HG03520 (cell line): ENCODE measurements around the gene NOSIP.

Experiments used
- ATAC-seq: cut with Tn5 transposase; IDR thresholded peaks from one replicate; pipeline ENCODE4 v1.9.1; 2021; ENCODE audit warnings: mild to moderate bottlenecking, moderate library complexity; ENCODE audit not compliant: unreplicated experiment

NOSIP gene

DNA sequence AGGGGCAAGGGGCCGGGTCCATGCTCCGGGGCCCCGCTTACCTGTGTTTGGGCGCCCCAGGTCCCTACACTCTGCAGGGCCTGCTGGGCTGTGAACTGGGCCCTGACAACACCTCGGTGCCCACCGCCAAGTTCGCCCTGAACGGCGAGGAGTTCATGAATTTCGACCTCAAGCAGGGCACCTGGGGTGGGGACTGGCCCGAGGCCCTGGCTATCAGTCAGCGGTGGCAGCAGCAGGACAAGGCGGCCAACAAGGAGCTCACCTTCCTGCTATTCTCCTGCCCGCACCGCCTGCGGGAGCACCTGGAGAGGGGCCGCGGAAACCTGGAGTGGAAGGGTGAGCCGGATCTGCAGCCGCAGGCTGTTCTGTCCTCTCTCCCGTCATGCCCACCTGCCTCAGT, 66.2 kb downstream of the NOSIP start:
- no peak for ATAC-seq

DNA sequence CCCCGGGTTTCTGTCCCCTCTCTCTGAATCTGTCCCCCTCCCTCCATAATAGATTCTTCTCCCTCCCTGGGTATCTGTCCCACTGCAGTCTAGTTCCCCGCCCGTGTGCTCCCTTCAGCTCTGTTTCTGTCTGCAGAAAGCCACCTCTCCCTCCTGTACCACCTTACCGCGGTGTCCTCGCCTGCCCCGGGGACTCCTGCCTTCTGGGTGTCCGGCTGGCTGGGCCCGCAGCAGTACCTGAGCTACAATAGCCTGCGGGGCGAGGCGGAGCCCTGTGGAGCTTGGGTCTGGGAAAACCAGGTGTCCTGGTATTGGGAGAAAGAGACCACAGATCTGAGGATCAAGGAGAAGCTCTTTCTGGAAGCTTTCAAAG, 66.6 kb downstream of the NOSIP start:
- ATAC-seq = no peak

DNA sequence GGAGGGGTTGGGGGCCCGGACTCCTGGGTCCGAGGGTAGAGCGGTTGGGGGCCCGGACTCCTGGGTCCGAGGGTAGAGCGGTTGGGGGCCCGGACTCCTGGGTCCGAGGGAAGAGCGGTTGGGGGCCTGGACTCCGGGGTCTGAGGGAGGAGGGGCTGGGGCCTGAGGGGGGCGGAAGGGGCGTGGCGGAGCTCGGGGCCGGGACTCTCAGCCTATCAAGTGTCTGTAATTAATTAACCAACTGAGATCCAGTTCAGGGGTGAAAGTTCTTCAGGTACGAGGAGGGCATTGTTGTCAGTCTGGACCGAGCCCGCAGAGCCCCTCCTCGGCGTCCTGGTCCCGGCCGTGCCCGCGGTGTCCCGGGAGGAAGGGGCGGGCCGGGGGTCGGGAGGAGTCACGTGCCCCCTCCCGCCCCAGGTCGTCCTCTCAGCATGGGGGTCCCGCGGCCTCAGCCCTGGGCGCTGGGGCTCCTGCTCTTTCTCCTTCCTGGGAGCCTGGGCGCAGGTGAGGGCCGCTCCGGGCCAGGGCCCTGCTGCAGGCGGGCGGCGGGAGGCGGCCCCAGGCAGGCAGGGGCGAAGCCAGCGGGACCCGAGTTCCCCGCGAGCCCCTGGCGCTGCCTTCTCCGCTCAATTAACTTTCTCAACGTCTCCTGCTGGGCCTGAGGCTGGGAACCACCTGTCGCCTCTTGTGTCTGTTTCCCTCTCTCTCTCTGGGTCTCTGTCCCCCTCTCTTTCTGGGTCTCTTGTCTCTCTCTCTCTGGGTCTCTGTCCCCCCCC, 67.2 kb downstream of the NOSIP start:
- no peak for ATAC-seq

- no peak for ATAC-seq
Observed at GRCh38 chr19:49507803-49508494, 72.4 kb downstream of the NOSIP start.

DNA sequence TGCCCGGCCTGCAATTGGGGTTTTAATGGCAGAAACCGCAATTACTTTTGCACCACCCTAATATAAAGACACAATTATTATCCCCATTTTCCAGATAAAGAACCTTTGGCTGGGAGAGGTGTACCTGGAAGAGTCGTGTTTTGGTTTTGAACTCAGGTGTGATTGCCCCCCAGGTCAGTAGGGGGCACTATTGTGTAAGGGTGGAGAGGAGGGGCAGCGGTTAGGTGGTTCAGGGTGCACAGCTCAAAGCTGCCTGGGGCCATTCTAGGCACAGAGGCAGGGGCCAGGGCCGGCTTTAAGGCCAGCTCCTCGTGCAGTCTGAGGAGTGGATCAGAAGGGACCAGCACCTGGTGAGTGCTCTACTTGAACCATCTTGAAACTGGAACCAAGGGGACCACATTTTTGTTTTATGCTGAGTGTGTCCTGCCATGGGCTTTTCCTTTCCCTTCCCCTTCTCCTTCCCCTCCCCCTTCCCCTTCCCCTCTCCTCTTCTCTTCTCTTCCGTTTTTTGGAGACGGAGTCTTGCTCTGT, 73.7 kb downstream of the NOSIP start:
- no peak for ATAC-seq
